OCI-LY1 (cell line): ENCODE data around the gene TXLNG.
A peak's percentile ranks its signal among the peaks of the same experiment; 100 is the strongest.

Source experiments
- H2AFZ ChIP-seq: fragments of 200-600 bp; sonication (generic), shearing (Covaris generic); 2 replicates; pipeline ENCODE4 v1.6.0; 2014; ENCODE audit warnings: antibody characterized with exemption, mild to moderate bottlenecking, low read length
- H3F3A ChIP-seq: fragments of 200-600 bp; sonication (generic), shearing (Covaris generic); 2 replicates; pipeline ENCODE4 v1.6.0; 2014; ENCODE audit warnings: mild to moderate bottlenecking, antibody characterized with exemption, low read length, moderate library complexity; ENCODE audit not compliant: insufficient read depth
- H3K27ac ChIP-seq: fragments of 200-600 bp; sonication (generic); 2 replicates; pipeline ENCODE4 v1.5.1; 2014; ENCODE audit warnings: low read length, mixed run types, mild to moderate bottlenecking, low read depth; ENCODE audit not compliant: poor library complexity, severe bottlenecking
- H3K27me3 ChIP-seq: fragments of 200-600 bp; sonication (generic); 2 replicates; pipeline ENCODE4 v1.6.0; 2014; ENCODE audit warnings: antibody characterized with exemption, mild to moderate bottlenecking, low read length, moderate library complexity; ENCODE audit not compliant: insufficient read depth
- H3K36me3 ChIP-seq: fragments of 200-600 bp; sonication (generic); 2 replicates; pipeline ENCODE4 v1.6.1; 2014; ENCODE audit warnings: mild to moderate bottlenecking, antibody characterized with exemption, low read length, moderate library complexity, mixed read lengths; ENCODE audit not compliant: insufficient read depth
- H3K4me1 ChIP-seq: fragments of 200-600 bp; sonication (generic); 2 replicates; pipeline ENCODE4 v1.5.1; 2014; ENCODE audit warnings: mild to moderate bottlenecking, low read length, moderate library complexity; ENCODE audit not compliant: insufficient read depth, severe bottlenecking
- H3K4me2 ChIP-seq: fragments of 200-600 bp; sonication (generic), shearing (Covaris generic); 2 replicates; pipeline ENCODE4 v1.6.1; 2014; ENCODE audit warnings: low read length
- H3K4me3 ChIP-seq: fragments of 200-600 bp; sonication (generic); 2 replicates; pipeline ENCODE4 v1.5.1; 2014; ENCODE audit warnings: low read length, low read depth, mild to moderate bottlenecking, mixed read lengths; ENCODE audit not compliant: poor library complexity, severe bottlenecking
- H3K79me2 ChIP-seq: fragments of 200-600 bp; shearing (Covaris generic); 2 replicates; pipeline ENCODE4 v1.6.1; 2016; ENCODE audit warnings: mixed run types, low read length, mixed read lengths; ENCODE audit not compliant: insufficient read depth
- H3K9ac ChIP-seq: fragments of 200-600 bp; sonication (generic), shearing (Covaris generic); 2 replicates; pipeline ENCODE4 v1.6.1; 2014; ENCODE audit warnings: mild to moderate bottlenecking, low read length, mixed read lengths
- H3K9me2 ChIP-seq: fragments of 200-600 bp; sonication (generic), shearing (Covaris generic); 2 replicates; pipeline ENCODE4 v1.6.1; 2014; ENCODE audit warnings: low read depth, mild to moderate bottlenecking, low read length, mixed read lengths
- H3K9me3 ChIP-seq: fragments of 200-600 bp; shearing (Covaris generic); 2 replicates; pipeline ENCODE4 v1.6.1; 2014; ENCODE audit warnings: low read length, mixed read lengths
- H4K20me1 ChIP-seq: fragments of 200-600 bp; sonication (generic), shearing (Covaris generic); 2 replicates; pipeline ENCODE4 v1.6.0; 2016; ENCODE audit warnings: mild to moderate bottlenecking, low read length; ENCODE audit not compliant: insufficient read depth
- CTCF ChIP-seq: fragments of 200-600 bp; sonication (generic), shearing (Covaris generic); IDR thresholded peaks from 2 replicates; pipeline ENCODE4 v1.5.1; 2017; ENCODE audit warnings: mild to moderate bottlenecking, antibody characterized with exemption, low read length, moderate library complexity, mixed read lengths
- EZH2 ChIP-seq: fragments of 200-600 bp; sonication (generic), shearing (Covaris generic); IDR thresholded peaks from 2 replicates; pipeline ENCODE4 v1.8.0; 2017; ENCODE audit warnings: borderline replicate concordance, mixed run types, mild to moderate bottlenecking, antibody characterized with exemption, low read length, moderate library complexity, mixed read lengths

The TXLNG gene

GRCh38 chrX:16873106-16873505 lies 86.8 kb downstream of the TXLNG start:
- Histone ChIP-seq H3K9me3 (no peaks in the 10 kb centered on the region), H3K4me3 (no peak overlapping the region), H3F3A (no peaks in the 10 kb centered on the region), H2AFZ (no peak overlapping the region; the same call in 1 of the 2 replicates), H3K36me3 (peaks cover 13% of the 10 kb centered on the region), H3K27ac (peak overlapping the region; percentile 99), H4K20me1 (no peaks in the 10 kb centered on the region; the same call in 1 of the 2 replicates), H3K4me2 (peak overlapping the region; percentile 35; the same call in 1 of the 2 replicates), H3K4me1 (peaks cover 70% of the 10 kb centered on the region), H3K79me2 (peaks cover 18% of the 10 kb centered on the region), H3K27me3 (no peaks in the 10 kb centered on the region), H3K9ac (peak overlapping the region; percentile 25; the same call in 1 of the 2 replicates), H3K9me2 (no peaks in the 10 kb centered on the region)
- TF ChIP-seq EZH2 = no peak
- TF ChIP-seq CTCF = no peak

- Histone ChIP-seq H3K4me2 (peak overlapping the region; percentile 35; the same call in 1 of the 2 replicates), H3K4me3 (no peak overlapping the region), H3K4me1 (peaks cover 60% of the 10 kb centered on the region), H4K20me1 (no peaks in the 10 kb centered on the region), H3K9me3 (no peaks in the 10 kb centered on the region), H3K27ac (peak overlapping the region; percentile 99), H2AFZ (no peak overlapping the region), H3K9me2 (no peaks in the 10 kb centered on the region), H3K27me3 (no peaks in the 10 kb centered on the region), H3K9ac (no peak overlapping the region), H3K79me2 (peaks cover 3% of the 10 kb centered on the region; the same call in 1 of the 2 replicates), H3F3A (no peaks in the 10 kb centered on the region), H3K36me3 (no peaks in the 10 kb centered on the region)
- TF ChIP-seq EZH2 (no peak), CTCF (no peak)
Measured at GRCh38 chrX:16874458-16875095, 88.3 kb downstream of the TXLNG start.

GRCh38 chrX:16876696-16877095 lies 90.4 kb downstream of the TXLNG start:
- no peaks in the 10 kb centered on the region for H3K27me3 ChIP-seq
- no peak overlapping the region for H3K4me3 ChIP-seq
- no peaks in the 10 kb centered on the region for H4K20me1 ChIP-seq
- no peaks in the 10 kb centered on the region for H3K9me2 ChIP-seq
- TF ChIP-seq CTCF (no peak), EZH2 (no peak)
- H3K36me3 ChIP-seq = no peaks in the 10 kb centered on the region
- no peak overlapping the region for H3K9ac ChIP-seq
- no peaks in the 10 kb centered on the region for H3K79me2 ChIP-seq
- no peak overlapping the region for H2AFZ ChIP-seq
- peak overlapping the region; percentile 23 for H3K27ac ChIP-seq
- H3K4me2 ChIP-seq = no peak overlapping the region
- no peaks in the 10 kb centered on the region for H3F3A ChIP-seq
- no peaks in the 10 kb centered on the region for H3K9me3 ChIP-seq
- H3K4me1 ChIP-seq = peaks cover 54% of the 10 kb centered on the region
